ENCODE results near the gene KLK5.

The KLK5 gene

GRCh38 chr19:50974702-50975556 lies 22.1 kb upstream of the KLK5 start:
- TF ChIP-seq ZBTB7A (IDR thresholded peaks at IDR 0.05; ENCODE audit: low read depth) = no peak
- no peak for TF ChIP-seq TAF1 (IDR thresholded peaks at IDR 0.05; ENCODE audit: low read depth)
- no peak for TF ChIP-seq RAD21 (IDR thresholded peaks at IDR 0.05; ENCODE audit: low read depth)
- TF ChIP-seq USF1 (IDR thresholded peaks at IDR 0.05) = no peak
- TF ChIP-seq TEAD4 (IDR thresholded peaks at IDR 0.05) = no peak
- TF ChIP-seq MAX (IDR thresholded peaks at IDR 0.05) = no peak
- TF ChIP-seq TCF12 (IDR thresholded peaks at IDR 0.05; ENCODE audit: low read depth) = no peak
- TF ChIP-seq, protein P1, sequence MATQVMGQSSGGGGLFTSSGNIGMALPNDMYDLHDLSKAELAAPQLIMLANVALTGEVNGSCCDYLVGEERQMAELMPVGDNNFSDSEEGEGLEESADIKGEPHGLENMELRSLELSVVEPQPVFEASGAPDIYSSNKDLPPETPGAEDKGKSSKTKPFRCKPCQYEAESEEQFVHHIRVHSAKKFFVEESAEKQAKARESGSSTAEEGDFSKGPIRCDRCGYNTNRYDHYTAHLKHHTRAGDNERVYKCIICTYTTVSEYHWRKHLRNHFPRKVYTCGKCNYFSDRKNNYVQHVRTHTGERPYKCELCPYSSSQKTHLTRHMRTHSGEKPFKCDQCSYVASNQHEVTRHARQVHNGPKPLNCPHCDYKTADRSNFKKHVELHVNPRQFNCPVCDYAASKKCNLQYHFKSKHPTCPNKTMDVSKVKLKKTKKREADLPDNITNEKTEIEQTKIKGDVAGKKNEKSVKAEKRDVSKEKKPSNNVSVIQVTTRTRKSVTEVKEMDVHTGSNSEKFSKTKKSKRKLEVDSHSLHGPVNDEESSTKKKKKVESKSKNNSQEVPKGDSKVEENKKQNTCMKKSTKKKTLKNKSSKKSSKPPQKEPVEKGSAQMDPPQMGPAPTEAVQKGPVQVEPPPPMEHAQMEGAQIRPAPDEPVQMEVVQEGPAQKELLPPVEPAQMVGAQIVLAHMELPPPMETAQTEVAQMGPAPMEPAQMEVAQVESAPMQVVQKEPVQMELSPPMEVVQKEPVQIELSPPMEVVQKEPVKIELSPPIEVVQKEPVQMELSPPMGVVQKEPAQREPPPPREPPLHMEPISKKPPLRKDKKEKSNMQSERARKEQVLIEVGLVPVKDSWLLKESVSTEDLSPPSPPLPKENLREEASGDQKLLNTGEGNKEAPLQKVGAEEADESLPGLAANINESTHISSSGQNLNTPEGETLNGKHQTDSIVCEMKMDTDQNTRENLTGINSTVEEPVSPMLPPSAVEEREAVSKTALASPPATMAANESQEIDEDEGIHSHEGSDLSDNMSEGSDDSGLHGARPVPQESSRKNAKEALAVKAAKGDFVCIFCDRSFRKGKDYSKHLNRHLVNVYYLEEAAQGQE (IDR thresholded peaks at IDR 0.05; ENCODE audit: low read depth) = no peak
- no peak for TF ChIP-seq NFIC (IDR thresholded peaks at IDR 0.05)
- no peak for TF ChIP-seq CREB1 (IDR thresholded peaks at IDR 0.05; ENCODE audit: low read depth)
- no peak for TF ChIP-seq CEBPB (IDR thresholded peaks at IDR 0.05)
- TF ChIP-seq YY1 (IDR thresholded peaks at IDR 0.05; ENCODE audit: low read depth) = no peak
- TF ChIP-seq EP300 (IDR thresholded peaks at IDR 0.05; ENCODE audit: borderline replicate concordance) = no peak
- no peak for TF ChIP-seq EGR1 (IDR thresholded peaks at IDR 0.05)
- no peak for TF ChIP-seq FOXM1 (IDR thresholded peaks at IDR 0.05; ENCODE audit: borderline replicate concordance, low read depth)

DNA sequence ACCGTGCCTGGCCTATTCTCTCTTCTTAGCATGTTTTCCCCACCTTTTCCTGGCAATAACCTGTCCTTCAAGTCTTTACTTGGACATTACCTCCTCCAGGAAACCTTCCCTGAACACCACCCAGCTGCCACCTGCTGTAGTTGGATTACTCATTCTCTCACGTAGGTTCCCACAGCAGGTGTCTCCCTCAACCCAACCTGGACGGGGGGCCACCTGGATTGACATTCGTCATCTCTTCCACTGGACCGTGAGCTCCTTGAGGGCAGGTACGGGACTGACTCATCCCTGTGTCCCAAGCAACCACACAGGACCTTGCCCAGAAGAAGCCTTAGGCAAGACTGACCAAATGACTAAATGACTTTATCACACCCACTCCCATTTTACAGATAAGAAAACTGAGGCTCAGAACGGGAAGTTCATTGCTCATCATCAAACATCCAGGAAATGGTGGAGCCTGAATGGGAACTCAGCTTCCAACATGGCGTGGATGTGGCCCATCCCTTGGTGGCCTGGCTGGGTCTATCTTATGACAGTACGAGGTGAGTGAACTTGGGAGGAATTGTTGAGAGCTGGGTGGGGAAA lies 20.0 kb upstream of the KLK5 start:
- TF ChIP-seq EP300 (IDR thresholded peaks at IDR 0.05; ENCODE audit: borderline replicate concordance) (no peak), FOXM1 (IDR thresholded peaks at IDR 0.05; ENCODE audit: borderline replicate concordance, low read depth) (no peak), EGR1 (IDR thresholded peaks at IDR 0.05) (no peak)

DNA sequence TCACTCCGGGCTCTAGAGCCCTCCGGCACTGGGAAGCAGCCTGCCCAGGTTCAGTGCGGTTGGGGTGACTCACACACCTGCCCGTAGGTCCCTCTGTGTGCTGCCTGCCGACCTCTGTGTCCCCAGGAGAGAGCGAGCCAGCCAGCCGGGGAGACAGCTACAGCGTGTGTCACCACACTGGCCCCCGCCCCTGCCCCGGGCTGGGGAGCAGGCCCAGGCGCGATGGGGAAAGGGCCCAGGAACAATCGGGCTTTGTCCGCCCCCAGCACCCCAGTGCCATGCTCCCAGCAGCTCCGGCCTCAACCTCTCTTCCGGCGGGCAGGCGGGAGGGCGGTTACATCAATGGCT lies 16.5 kb upstream of the KLK5 start, which contains the start of gene KLK6:
Gene KLK6, minus strand, starts transcription at position 179 of the 348 bp plus-strand sequence. CDS start 1,487 bp downstream, outside the sequence.
- TF ChIP-seq CEBPB (IDR thresholded peaks at IDR 0.05) = no peak
- no peak for TF ChIP-seq EGR1 (IDR thresholded peaks at IDR 0.05)
- TF ChIP-seq TEAD4 (IDR thresholded peaks at IDR 0.05) = no peak
- no peak for TF ChIP-seq NFIC (IDR thresholded peaks at IDR 0.05)
- TF ChIP-seq, protein P1 (IDR thresholded peaks at IDR 0.05; ENCODE audit: low read depth) = no peak
- no peak for TF ChIP-seq MAX (IDR thresholded peaks at IDR 0.05)
- no peak for TF ChIP-seq ZBTB7A (IDR thresholded peaks at IDR 0.05; ENCODE audit: low read depth)
- no peak for TF ChIP-seq FOXM1 (IDR thresholded peaks at IDR 0.05; ENCODE audit: borderline replicate concordance, low read depth)

- TF ChIP-seq EGR1 (IDR thresholded peaks at IDR 0.05) (no peak), NFIC (IDR thresholded peaks at IDR 0.05) (no peak), RAD21 (IDR thresholded peaks at IDR 0.05; ENCODE audit: low read depth) (no peak), CEBPB (IDR thresholded peaks at IDR 0.05) (no peak), TAF1 (IDR thresholded peaks at IDR 0.05; ENCODE audit: low read depth) (no peak), USF1 (IDR thresholded peaks at IDR 0.05) (no peak), YY1 (IDR thresholded peaks at IDR 0.05; ENCODE audit: low read depth) (no peak), TCF12 (IDR thresholded peaks at IDR 0.05; ENCODE audit: low read depth) (no peak)
Observed at GRCh38 chr19:50968716-50969412, 16.0 kb upstream of the KLK5 start.

- TF ChIP-seq TCF12 (IDR thresholded peaks at IDR 0.05; ENCODE audit: low read depth) (no peak), CEBPB (IDR thresholded peaks at IDR 0.05) (no peak), ZBTB7A (IDR thresholded peaks at IDR 0.05; ENCODE audit: low read depth) (no peak), USF1 (IDR thresholded peaks at IDR 0.05) (no peak), RAD21 (IDR thresholded peaks at IDR 0.05; ENCODE audit: low read depth) (no peak), NFIC (IDR thresholded peaks at IDR 0.05) (no peak), TAF1 (IDR thresholded peaks at IDR 0.05; ENCODE audit: low read depth) (no peak), TEAD4 (IDR thresholded peaks at IDR 0.05) (no peak), EGR1 (IDR thresholded peaks at IDR 0.05) (no peak), EP300 (IDR thresholded peaks at IDR 0.05; ENCODE audit: borderline replicate concordance) (no peak), MAX (IDR thresholded peaks at IDR 0.05) (no peak)
- TF ChIP-seq, protein P1 (IDR thresholded peaks at IDR 0.05; ENCODE audit: low read depth) = no peak
Observed at GRCh38 chr19:50967929-50968715, 15.3 kb upstream of the KLK5 start.

Measured in Ishikawa (cell line).